ENCODE results near the gene KDM1A.
"Not testable (repeated sequence)": the region's sequence is repeated elsewhere in the genome, so short reads cannot be mapped to it uniquely, and the experiment has no call there.

DNA sequence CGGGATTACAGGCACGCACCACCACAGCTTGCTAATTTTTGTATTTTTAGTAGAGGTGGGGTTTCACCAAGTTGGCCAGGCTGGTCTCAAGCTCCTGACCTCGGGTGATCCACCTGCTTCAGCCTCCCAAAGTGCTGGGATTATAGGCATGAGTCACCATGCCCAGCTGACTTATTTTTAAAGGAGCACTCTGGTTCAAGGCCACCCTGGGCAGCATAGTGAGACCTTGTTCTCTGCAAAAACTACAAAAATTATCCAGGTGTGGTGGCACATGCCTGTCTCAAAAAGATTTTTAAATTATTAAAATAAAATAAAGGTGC, 38.8 kb upstream of the KDM1A start:
- TF ChIP-seq, protein P1, sequence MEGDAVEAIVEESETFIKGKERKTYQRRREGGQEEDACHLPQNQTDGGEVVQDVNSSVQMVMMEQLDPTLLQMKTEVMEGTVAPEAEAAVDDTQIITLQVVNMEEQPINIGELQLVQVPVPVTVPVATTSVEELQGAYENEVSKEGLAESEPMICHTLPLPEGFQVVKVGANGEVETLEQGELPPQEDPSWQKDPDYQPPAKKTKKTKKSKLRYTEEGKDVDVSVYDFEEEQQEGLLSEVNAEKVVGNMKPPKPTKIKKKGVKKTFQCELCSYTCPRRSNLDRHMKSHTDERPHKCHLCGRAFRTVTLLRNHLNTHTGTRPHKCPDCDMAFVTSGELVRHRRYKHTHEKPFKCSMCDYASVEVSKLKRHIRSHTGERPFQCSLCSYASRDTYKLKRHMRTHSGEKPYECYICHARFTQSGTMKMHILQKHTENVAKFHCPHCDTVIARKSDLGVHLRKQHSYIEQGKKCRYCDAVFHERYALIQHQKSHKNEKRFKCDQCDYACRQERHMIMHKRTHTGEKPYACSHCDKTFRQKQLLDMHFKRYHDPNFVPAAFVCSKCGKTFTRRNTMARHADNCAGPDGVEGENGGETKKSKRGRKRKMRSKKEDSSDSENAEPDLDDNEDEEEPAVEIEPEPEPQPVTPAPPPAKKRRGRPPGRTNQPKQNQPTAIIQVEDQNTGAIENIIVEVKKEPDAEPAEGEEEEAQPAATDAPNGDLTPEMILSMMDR (IDR thresholded peaks at IDR 0.05 in 2 of 3, conservative IDR thresholded peaks at IDR 0.05 in 1 of 3; ENCODE audit: borderline replicate concordance in 1 of 3, insufficient read depth in 1 of 3, low read depth in 2 of 3, low read length in 2 of 3) = not testable (repeated sequence)
- not testable (repeated sequence) for TF ChIP-seq POLR2AphosphoS5 (IDR thresholded peaks at IDR 0.05; ENCODE audit: low read depth, low read length); CEBPB (IDR thresholded peaks at IDR 0.05; ENCODE audit: low read depth); POLR2A (IDR thresholded peaks at IDR 0.05; ENCODE audit: borderline replicate concordance, extremely low read depth, insufficient read depth, insufficient read length); EGR1 (IDR thresholded peaks at IDR 0.05; ENCODE audit: low read depth); TCF7L2 (IDR thresholded peaks at IDR 0.05; ENCODE audit: borderline replicate concordance, extremely low read depth, insufficient read depth, insufficient read length); SP1 (IDR thresholded peaks at IDR 0.05; ENCODE audit: low read depth); EZH2phosphoT487 (IDR thresholded peaks at IDR 0.05; ENCODE audit: borderline replicate concordance); JUND (IDR thresholded peaks at IDR 0.05); SRF (IDR thresholded peaks at IDR 0.05; ENCODE audit: low read depth); ELF1 (IDR thresholded peaks at IDR 0.05; ENCODE audit: borderline replicate concordance, low read depth); ZNF274 (IDR thresholded peaks at IDR 0.05; ENCODE audit: low read depth, low read length); YY1 (IDR thresholded peaks at IDR 0.05; ENCODE audit: extremely low read depth, insufficient replicate concordance, low read depth, low read length)
- TF ChIP-seq, protein P2, sequence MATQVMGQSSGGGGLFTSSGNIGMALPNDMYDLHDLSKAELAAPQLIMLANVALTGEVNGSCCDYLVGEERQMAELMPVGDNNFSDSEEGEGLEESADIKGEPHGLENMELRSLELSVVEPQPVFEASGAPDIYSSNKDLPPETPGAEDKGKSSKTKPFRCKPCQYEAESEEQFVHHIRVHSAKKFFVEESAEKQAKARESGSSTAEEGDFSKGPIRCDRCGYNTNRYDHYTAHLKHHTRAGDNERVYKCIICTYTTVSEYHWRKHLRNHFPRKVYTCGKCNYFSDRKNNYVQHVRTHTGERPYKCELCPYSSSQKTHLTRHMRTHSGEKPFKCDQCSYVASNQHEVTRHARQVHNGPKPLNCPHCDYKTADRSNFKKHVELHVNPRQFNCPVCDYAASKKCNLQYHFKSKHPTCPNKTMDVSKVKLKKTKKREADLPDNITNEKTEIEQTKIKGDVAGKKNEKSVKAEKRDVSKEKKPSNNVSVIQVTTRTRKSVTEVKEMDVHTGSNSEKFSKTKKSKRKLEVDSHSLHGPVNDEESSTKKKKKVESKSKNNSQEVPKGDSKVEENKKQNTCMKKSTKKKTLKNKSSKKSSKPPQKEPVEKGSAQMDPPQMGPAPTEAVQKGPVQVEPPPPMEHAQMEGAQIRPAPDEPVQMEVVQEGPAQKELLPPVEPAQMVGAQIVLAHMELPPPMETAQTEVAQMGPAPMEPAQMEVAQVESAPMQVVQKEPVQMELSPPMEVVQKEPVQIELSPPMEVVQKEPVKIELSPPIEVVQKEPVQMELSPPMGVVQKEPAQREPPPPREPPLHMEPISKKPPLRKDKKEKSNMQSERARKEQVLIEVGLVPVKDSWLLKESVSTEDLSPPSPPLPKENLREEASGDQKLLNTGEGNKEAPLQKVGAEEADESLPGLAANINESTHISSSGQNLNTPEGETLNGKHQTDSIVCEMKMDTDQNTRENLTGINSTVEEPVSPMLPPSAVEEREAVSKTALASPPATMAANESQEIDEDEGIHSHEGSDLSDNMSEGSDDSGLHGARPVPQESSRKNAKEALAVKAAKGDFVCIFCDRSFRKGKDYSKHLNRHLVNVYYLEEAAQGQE (IDR thresholded peaks at IDR 0.05; ENCODE audit: low read depth) = not testable (repeated sequence)
